ENCODE measurements around the gene BUB3. TPM values are rescaled to one million over a fixed set of nuclear protein-coding genes. Genes with fewer than 3 reads are reported as not detected.

BUB3 gene
- total and polyA plus RNA-seq, 2 of the 4 experiments (the other 2 are of a cell fraction), result 215 to 384 TPM

- H3K27me3 ChIP-seq (ENCODE audit: control insufficient read depth, insufficient read depth, low read length), result no peaks in the 10 kb centered on the region
- no peaks in the 10 kb centered on the region for H4K20me1 ChIP-seq (ENCODE audit: insufficient read depth, low read length)
- H2AFZ ChIP-seq (replicated peaks; ENCODE audit: low read length, poor library complexity), result no peak overlapping the region
- no peak overlapping the region for H3K27ac ChIP-seq (ENCODE audit: insufficient read depth, low read length)
- H3K14ac ChIP-seq (replicated peaks; ENCODE audit: low read depth, low read length), result no peak overlapping the region
- no peak overlapping the region for H4K8ac ChIP-seq (ENCODE audit: low read depth in 2 of 2, low read length in 2 of 2)
- dilution Hi-C loops (cut with HindIII; ENCODE audit: low sequenced_read_pairs, unreplicated experiment), result no loop called here
- CTCF ChIA-PET, result no interaction called here
- no peak overlapping the region for H3K4me3 ChIP-seq (ENCODE audit: insufficient read depth, low read depth, low read length)
- no peak for TF ChIP-seq FOS (IDR thresholded peaks at IDR 0.05; ENCODE audit: low read depth, low read length)
- TF ChIP-seq CEBPB (IDR thresholded peaks at IDR 0.05; ENCODE audit: low read depth, low read length), result no peak
- no peak for TF ChIP-seq MAZ (IDR thresholded peaks at IDR 0.05; ENCODE audit: borderline replicate concordance, low read depth, low read length)
- TF ChIP-seq ELK1 (IDR thresholded peaks at IDR 0.05; ENCODE audit: borderline replicate concordance, low read depth, low read length), result no peak
- no peak for TF ChIP-seq BHLHE40 (IDR thresholded peaks at IDR 0.05; ENCODE audit: low read depth, low read length)
- TF ChIP-seq RFX5 (IDR thresholded peaks at IDR 0.05; ENCODE audit: low read depth, low read length), result no peak
- TF ChIP-seq RAD21 (IDR thresholded peaks at IDR 0.05; ENCODE audit: low read length), result no peak
- no peak for TF ChIP-seq POLR2A (IDR thresholded peaks at IDR 0.05; ENCODE audit: low read depth, low read length)
- no peak for TF ChIP-seq SMC3 (IDR thresholded peaks at IDR 0.05; ENCODE audit: low read depth, low read length)
- no peak overlapping the region for H3K9ac ChIP-seq (ENCODE audit: low read depth, low read length)
- H2AK5ac ChIP-seq (ENCODE audit: low read depth, low read length), result no peak overlapping the region
- DNase-seq (no peak), ATAC-seq (ENCODE audit: low read depth) (no peak)
- no CpG with 5 or more reads among the region's 1 CpG for WGBS, 2 experiments (ENCODE audit: extremely low coverage in 2 of 2, insufficient read length in 1 of 2)
- POLR2A ChIA-PET (ENCODE audit: unreplicated experiment), result no interaction called here
- no peak overlapping the region for H3K4me2 ChIP-seq (ENCODE audit: low read depth, low read length)
- no peak overlapping the region for H3K18ac ChIP-seq (ENCODE audit: low read depth, low read length)
- no peaks in the 10 kb centered on the region for H3K9me3 ChIP-seq (ENCODE audit: control insufficient read depth, insufficient read depth, low read length)
- H3K79me1 ChIP-seq (ENCODE audit: low read depth in 1 of 2, low read length in 2 of 2), result no peaks in the 10 kb centered on the region
- H3K4ac ChIP-seq (ENCODE audit: low read depth, low read length), result no peak overlapping the region
- no peak overlapping the region for H4K5ac ChIP-seq (ENCODE audit: low read depth, low read length)
- no peak overlapping the region for H2BK20ac ChIP-seq (ENCODE audit: low read depth, low read length)
- no peak overlapping the region for H2BK15ac ChIP-seq (ENCODE audit: low read depth, low read length)
- no peak overlapping the region for H3K56ac ChIP-seq (ENCODE audit: extremely low read depth, insufficient read depth, low read length)
- in situ Hi-C loops (cut with MboI; ENCODE audit: low sequenced_read_pairs), result no loop called here
- H2BK5ac ChIP-seq (ENCODE audit: low read depth, low read length, poor library complexity, severe bottlenecking), result no peak overlapping the region
- no peaks in the 10 kb centered on the region for H3K9me1 ChIP-seq (ENCODE audit: insufficient read depth, low read length)
- no peaks in the 10 kb centered on the region for H3K36me3 ChIP-seq (ENCODE audit: control insufficient read depth, insufficient read depth, low read length)
- no peak overlapping the region for H2AK9ac ChIP-seq (replicated peaks; ENCODE audit: low read depth, low read length, poor library complexity)
- no peak overlapping the region for H2BK120ac ChIP-seq (ENCODE audit: low read depth, low read length)
- intact Hi-C loops (cut with micrococcal nuclease), result no loop called here
- H3K4me1 ChIP-seq (ENCODE audit: control insufficient read depth, insufficient read depth, low read length), result no peaks in the 10 kb centered on the region
- H3K23ac ChIP-seq (ENCODE audit: low read depth, low read length), result no peak overlapping the region
- BruUV-seq (replicated peaks), result no TSS peak
- H4K91ac ChIP-seq (ENCODE audit: insufficient read depth, low read depth, low read length), result no peak overlapping the region
Measured at GRCh38 chr10:123204127-123204461, 49.9 kb downstream of the BUB3 start.

Measured in IMR-90 (cell line).